A673 (cell line): ENCODE results near the gene AUNIP.

Source experiments
- CTCF ChIP-seq: fragments of 300-800, 200-600 bp; sonication (generic); conservative IDR thresholded peaks from 2 replicates; pipeline ENCODE4 v1.5.1; 2017; ENCODE audit warnings: low read depth, mild to moderate bottlenecking, antibody characterized with exemption, low read length, moderate library complexity, mixed read lengths
- EZH2 ChIP-seq: fragments of 200-600 bp; sonication (generic); IDR thresholded peaks from 2 replicates; pipeline ENCODE4 v1.6.1; 2017; ENCODE audit warnings: borderline replicate concordance, low read depth, mild to moderate bottlenecking, mixed read lengths, antibody characterized with exemption, low read length; ENCODE audit not compliant: poor library complexity, severe bottlenecking

GRCh38 chr1:25820247-25821111 is 38.8 kb downstream of the AUNIP start:
- TF ChIP-seq CTCF = no peak
- TF ChIP-seq EZH2 = no peak
